Measurements from ENCODE around the gene HVCN1.
A peak's percentile ranks its signal among the peaks of the same experiment; 100 is the strongest.

Gene HVCN1

GRCh38 chr12:110613771-110614684, 74.9 kb downstream of the HVCN1 start, which contains the start of gene TCTN1:
Gene TCTN1, plus strand, starts transcription at chr12:110614129. Its CDS starts 54 bp downstream, at chr12:110614183.
- FAIRE-seq, result peak; percentile 94

- no peak for FAIRE-seq
These were observed 75.7 kb downstream of the HVCN1 start for GRCh38 chr12:110613071-110613770.

- FAIRE-seq, result no peak
These were observed 82.7 kb downstream of the HVCN1 start for GRCh38 chr12:110606253-110606611.

GRCh38 chr12:110602085-110602814, 86.7 kb downstream of the HVCN1 start:
- peak; percentile 90 for FAIRE-seq

GRCh38 chr12:110600254-110600653, 88.7 kb downstream of the HVCN1 start:
- FAIRE-seq, result peak; percentile 90

GRCh38 chr12:110599334-110599733, 89.6 kb downstream of the HVCN1 start:
- FAIRE-seq, result no peak

All from G401.6 (cell line).